ENCODE results near the gene ATL1.

DNA sequence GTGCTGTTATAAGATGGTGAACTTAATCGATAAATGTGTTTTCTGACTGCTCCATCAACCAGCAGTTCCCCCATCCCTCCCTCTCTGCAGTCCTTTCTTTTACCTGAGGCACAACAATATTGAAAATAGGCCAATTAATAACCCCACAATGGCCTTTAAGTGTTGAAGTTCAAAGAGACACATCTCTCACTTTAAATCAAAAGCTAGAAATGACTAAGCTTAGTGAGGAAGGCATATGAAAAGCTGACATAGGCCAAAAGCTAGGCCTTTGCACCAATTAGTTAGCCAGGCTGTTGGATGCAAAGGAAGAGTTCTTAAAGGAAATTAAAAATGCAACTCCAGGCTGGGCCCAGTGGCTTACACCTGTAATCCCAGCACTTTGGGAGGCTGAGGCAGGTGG lies 64.5 kb downstream of the ATL1 start:
- TF ChIP-seq, protein P1, sequence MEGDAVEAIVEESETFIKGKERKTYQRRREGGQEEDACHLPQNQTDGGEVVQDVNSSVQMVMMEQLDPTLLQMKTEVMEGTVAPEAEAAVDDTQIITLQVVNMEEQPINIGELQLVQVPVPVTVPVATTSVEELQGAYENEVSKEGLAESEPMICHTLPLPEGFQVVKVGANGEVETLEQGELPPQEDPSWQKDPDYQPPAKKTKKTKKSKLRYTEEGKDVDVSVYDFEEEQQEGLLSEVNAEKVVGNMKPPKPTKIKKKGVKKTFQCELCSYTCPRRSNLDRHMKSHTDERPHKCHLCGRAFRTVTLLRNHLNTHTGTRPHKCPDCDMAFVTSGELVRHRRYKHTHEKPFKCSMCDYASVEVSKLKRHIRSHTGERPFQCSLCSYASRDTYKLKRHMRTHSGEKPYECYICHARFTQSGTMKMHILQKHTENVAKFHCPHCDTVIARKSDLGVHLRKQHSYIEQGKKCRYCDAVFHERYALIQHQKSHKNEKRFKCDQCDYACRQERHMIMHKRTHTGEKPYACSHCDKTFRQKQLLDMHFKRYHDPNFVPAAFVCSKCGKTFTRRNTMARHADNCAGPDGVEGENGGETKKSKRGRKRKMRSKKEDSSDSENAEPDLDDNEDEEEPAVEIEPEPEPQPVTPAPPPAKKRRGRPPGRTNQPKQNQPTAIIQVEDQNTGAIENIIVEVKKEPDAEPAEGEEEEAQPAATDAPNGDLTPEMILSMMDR (IDR thresholded peaks at IDR 0.05) = no peak
- TF ChIP-seq POLR2AphosphoS5 (IDR thresholded peaks at IDR 0.05) (no peak), POLR2A (IDR thresholded peaks at IDR 0.05) (no peak), EP300 (IDR thresholded peaks at IDR 0.05) (no peak)

All from gastroesophageal sphincter (tissue), 3 donors.